Tibial nerve (tissue), 4 donors: ENCODE results near the gene BCAS3.

Experiments
- EP300 ChIP-seq, 2 donors: sonication (generic); formaldehyde crosslinking; IDR thresholded peaks; one replicate each; pipeline ENCODE4 v1.6.1; 2017; ENCODE audit warnings: antibody characterized with exemption in 2 of 2, mild to moderate bottlenecking in 1 of 2
- POLR2A ChIP-seq, 2 donors: fragments of 450-650 bp; IDR thresholded peaks; one replicate each; pipeline ENCODE4 v1.6.1; 2017; ENCODE audit warnings: antibody characterized with exemption in 2 of 2, mild to moderate bottlenecking in 2 of 2, moderate library complexity in 2 of 2
- TF ChIP-seq, protein P1 (sequence below), 5 experiments: fragments of 200-600 bp in 3 of 5; fragments of 450-650 bp in 2 of 5; sonication (generic) in 3 of 5; IDR thresholded peaks; one replicate each; pipeline ENCODE4 v1.5.1; 2016 to 2019; ENCODE audit warnings: antibody characterized with exemption in 5 of 5, mild to moderate bottlenecking in 3 of 5, moderate library complexity in 2 of 5

DNA sequence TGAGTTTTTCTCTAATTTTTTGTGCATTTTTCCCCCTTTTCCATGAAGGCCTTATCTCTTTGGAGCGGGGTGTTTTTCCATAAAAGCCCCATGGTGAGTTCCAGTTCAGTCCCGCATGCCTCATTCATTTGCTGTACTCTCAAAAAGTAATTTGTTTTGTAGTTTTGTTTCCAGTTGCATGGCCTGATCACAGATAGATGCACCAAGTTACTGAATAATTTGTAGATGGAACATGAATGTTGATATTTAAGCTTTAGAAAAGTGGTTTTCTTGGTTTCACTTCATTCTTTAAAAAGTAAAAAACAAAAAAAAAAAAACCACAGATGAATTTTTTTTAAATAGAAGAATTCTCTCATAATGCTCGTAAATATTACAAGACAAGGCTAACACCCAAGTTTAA lies 349.2 kb downstream of the BCAS3 start:
- no peak for TF ChIP-seq POLR2A (IDR thresholded peaks at IDR 0.05)
- TF ChIP-seq, protein P1, sequence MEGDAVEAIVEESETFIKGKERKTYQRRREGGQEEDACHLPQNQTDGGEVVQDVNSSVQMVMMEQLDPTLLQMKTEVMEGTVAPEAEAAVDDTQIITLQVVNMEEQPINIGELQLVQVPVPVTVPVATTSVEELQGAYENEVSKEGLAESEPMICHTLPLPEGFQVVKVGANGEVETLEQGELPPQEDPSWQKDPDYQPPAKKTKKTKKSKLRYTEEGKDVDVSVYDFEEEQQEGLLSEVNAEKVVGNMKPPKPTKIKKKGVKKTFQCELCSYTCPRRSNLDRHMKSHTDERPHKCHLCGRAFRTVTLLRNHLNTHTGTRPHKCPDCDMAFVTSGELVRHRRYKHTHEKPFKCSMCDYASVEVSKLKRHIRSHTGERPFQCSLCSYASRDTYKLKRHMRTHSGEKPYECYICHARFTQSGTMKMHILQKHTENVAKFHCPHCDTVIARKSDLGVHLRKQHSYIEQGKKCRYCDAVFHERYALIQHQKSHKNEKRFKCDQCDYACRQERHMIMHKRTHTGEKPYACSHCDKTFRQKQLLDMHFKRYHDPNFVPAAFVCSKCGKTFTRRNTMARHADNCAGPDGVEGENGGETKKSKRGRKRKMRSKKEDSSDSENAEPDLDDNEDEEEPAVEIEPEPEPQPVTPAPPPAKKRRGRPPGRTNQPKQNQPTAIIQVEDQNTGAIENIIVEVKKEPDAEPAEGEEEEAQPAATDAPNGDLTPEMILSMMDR (IDR thresholded peaks at IDR 0.05): no peak
- TF ChIP-seq EP300 (IDR thresholded peaks at IDR 0.05): no peak
